ENCODE measurements around the gene S100A3.

DNA sequence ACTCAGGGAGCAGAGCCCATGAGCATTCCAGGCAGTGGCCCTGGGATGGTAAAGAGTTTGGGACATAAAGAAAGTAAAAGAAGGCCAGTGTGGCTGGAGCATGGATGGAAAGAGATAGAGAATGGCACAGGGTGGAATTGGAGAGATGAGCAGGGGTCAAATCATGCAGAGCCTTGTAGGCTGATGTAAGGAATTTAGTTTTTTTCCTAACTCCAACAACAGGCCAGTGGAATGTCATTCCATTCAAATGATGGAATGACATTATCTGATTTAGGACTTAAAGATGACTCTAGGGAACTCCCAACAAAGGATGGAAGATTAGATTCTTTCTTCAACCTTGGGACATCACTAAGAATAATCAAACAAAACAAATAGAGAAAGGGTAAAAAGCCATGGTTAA lies 29.4 kb upstream of the S100A3 start:
- no peak for TF ChIP-seq TAF1 (IDR thresholded peaks at IDR 0.05; ENCODE audit: borderline replicate concordance, low read depth, low read length)
- TF ChIP-seq POLR2A (IDR thresholded peaks at IDR 0.05; ENCODE audit: low read depth, low read length), result no peak
- no peak for TF ChIP-seq POLR2AphosphoS5 (IDR thresholded peaks at IDR 0.05; ENCODE audit: low read depth, low read length)

Data from GM12892 (cell line).